WERI-Rb-1 (cell line): ENCODE data around the gene STPG3.

ENCODE experiments used
- DNase-seq: peaks from one replicate; pipeline ENCODE4 v3.0.0-alpha.2; 2020
- H3K27ac ChIP-seq: fragments of 250-450 bp; sonication (Bioruptor Pico); 2 replicates; pipeline ENCODE4 v1.5.1; 2020; ENCODE audit warnings: mild to moderate bottlenecking, moderate library complexity
- H3K27me3 ChIP-seq: fragments of 250-450 bp; sonication (Bioruptor Pico); 2 replicates; pipeline ENCODE4 v1.5.1; 2021; ENCODE audit warnings: mild to moderate bottlenecking, low read depth, moderate library complexity; ENCODE audit not compliant: insufficient read depth, severe bottlenecking
- H3K36me3 ChIP-seq: fragments of 250-450 bp; sonication (Bioruptor Pico); 2 replicates; pipeline ENCODE4 v1.5.1; 2020; ENCODE audit warnings: mild to moderate bottlenecking, moderate library complexity
- H3K4me3 ChIP-seq: 2 replicates; pipeline ENCODE4 v1.5.1; 2011; ENCODE audit warnings: low read depth, mild to moderate bottlenecking, control low read depth, low read length
- H3K9me3 ChIP-seq: fragments of 250-450 bp; sonication (Bioruptor Pico); 2 replicates; pipeline ENCODE4 v1.5.1; 2021; ENCODE audit warnings: mild to moderate bottlenecking, moderate library complexity; ENCODE audit not compliant: severe bottlenecking
- CTCF ChIP-seq: IDR thresholded peaks from 2 replicates; pipeline ENCODE4 v1.5.1; 2011; ENCODE audit warnings: low read depth, mild to moderate bottlenecking, control low read depth, inconsistent platforms, low read length

Gene STPG3

GRCh38 chr9:137275588-137276472 is 24.7 kb downstream of the STPG3 start:
- no peak for DNase-seq
- peak overlapping the region; percentile 98 for H3K27ac ChIP-seq
- H3K4me3 ChIP-seq = no peak overlapping the region

GRCh38 chr9:137276473-137277328 is 25.6 kb downstream of the STPG3 start:
- peaks cover 20% of the 10 kb centered on the region for H3K36me3 ChIP-seq
- peak overlapping the region; percentile 98 for H3K27ac ChIP-seq
- DNase-seq = peak; percentile 73
- H3K4me3 ChIP-seq = peak overlapping the region; percentile 31
- no peaks in the 10 kb centered on the region for H3K27me3 ChIP-seq
- no peaks in the 10 kb centered on the region for H3K9me3 ChIP-seq
- TF ChIP-seq CTCF = no peak

More at GRCh38 chr9:137275588-137276472, 24.7 kb downstream of the STPG3 start:
- peaks cover 20% of the 10 kb centered on the region for H3K36me3 ChIP-seq
- H3K9me3 ChIP-seq = no peaks in the 10 kb centered on the region
- H3K27me3 ChIP-seq = no peaks in the 10 kb centered on the region
- no peak for TF ChIP-seq CTCF

GRCh38 chr9:137277329-137278041 is 26.4 kb downstream of the STPG3 start, which contains the start of gene TOR4A:
TSS of gene TOR4A (plus strand) at chr9:137277726. CDS start at chr9:137278690, 964 bp downstream.
- peak; percentile 91 for DNase-seq

GRCh38 chr9:137278061-137278701 is 27.1 kb downstream of the STPG3 start:
- Histone ChIP-seq H3K9me3 (no peaks in the 10 kb centered on the region), H3K36me3 (peaks cover 15% of the 10 kb centered on the region), H3K4me3 (peak overlapping the region; percentile 31), H3K27me3 (no peaks in the 10 kb centered on the region), H3K27ac (peak overlapping the region; percentile 98)
- DNase-seq = no peak
- no peak for TF ChIP-seq CTCF

More at GRCh38 chr9:137277329-137278041, 26.4 kb downstream of the STPG3 start, which contains the start of gene TOR4A:
- Histone ChIP-seq H3K36me3 (peaks cover 15% of the 10 kb centered on the region), H3K27me3 (no peaks in the 10 kb centered on the region), H3K4me3 (peak within 1 kb of the TSS; percentile 31), H3K27ac (peak within 1 kb of the TSS; percentile 98), H3K9me3 (no peaks in the 10 kb centered on the region)
- peak; percentile 26; the same call in 1 of the 2 replicates for TF ChIP-seq CTCF
